PFSK-1 (cell line): ENCODE results near the gene C10orf53.

Experiments used
- FOXP2 ChIP-seq: optimal IDR thresholded peaks from 2 replicates; pipeline ENCODE3; 2011; ENCODE audit warnings: borderline replicate concordance, control low read depth, inconsistent platforms; ENCODE audit not compliant: insufficient read depth; ENCODE audit errors: extremely low read length, extremely low read depth
- POLR2AphosphoS5 ChIP-seq: IDR thresholded peaks from 2 replicates; pipeline ENCODE4 v1.6.1; 2012; ENCODE audit warnings: low read depth, mild to moderate bottlenecking, control low read depth, low read length, moderate library complexity
- REST ChIP-seq, 2 experiments: IDR thresholded peaks; 2 replicates each; pipeline versions ENCODE4 v1.6.1 to v1.8.0; 2011 to 2012; ENCODE audit warnings: low read depth in 2 of 2, low read length in 2 of 2, control low read depth in 1 of 2, inconsistent platforms in 1 of 2, mild to moderate bottlenecking in 1 of 2, moderate library complexity in 1 of 2; ENCODE audit not compliant: insufficient read depth in 1 of 2
- SIN3A ChIP-seq: IDR thresholded peaks from 2 replicates; pipeline ENCODE4 v1.6.1; 2012; ENCODE audit warnings: mild to moderate bottlenecking, low read length, moderate library complexity, borderline replicate concordance; ENCODE audit not compliant: insufficient read depth
- TAF1 ChIP-seq: IDR thresholded peaks from 2 replicates; pipeline ENCODE4 v1.6.1; 2012; ENCODE audit warnings: low read length, control low read depth, borderline replicate concordance; ENCODE audit not compliant: insufficient read depth

C10orf53 gene

GRCh38 chr10:49682879-49683278, 3.4 kb downstream of the C10orf53 start:
- TF ChIP-seq REST (IDR thresholded peaks at IDR 0.05; ENCODE audit: insufficient read depth in 1 of 2, low read depth in 2 of 2, low read length in 2 of 2) = no peak
- no peak for TF ChIP-seq TAF1
- TF ChIP-seq POLR2AphosphoS5 = no peak
- TF ChIP-seq FOXP2 = no peak
- no peak for TF ChIP-seq SIN3A

DNA sequence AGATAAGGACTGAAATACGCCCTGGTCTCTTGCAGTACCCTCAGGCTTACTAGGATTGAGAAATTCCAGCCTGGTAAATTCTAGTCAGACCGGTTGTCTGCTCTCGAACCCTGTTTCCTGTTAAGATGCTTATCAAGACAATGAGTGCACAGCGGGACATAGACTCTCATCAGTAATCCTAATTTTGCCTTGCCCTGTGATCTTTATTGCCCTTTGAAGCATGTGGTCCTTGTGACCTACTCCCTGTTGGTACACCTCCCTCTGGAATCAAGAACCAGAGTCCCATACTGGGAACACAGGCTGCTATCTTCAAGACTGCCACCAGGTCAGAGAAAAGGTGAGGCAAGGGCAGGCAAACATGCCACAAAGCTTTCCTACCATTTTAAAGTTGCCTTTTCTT, 7.2 kb downstream of the C10orf53 start:
- TF ChIP-seq POLR2AphosphoS5 = no peak
- TF ChIP-seq TAF1 = no peak
- TF ChIP-seq FOXP2 = no peak
- TF ChIP-seq SIN3A = no peak
- TF ChIP-seq REST (IDR thresholded peaks at IDR 0.05; ENCODE audit: insufficient read depth in 1 of 2, low read depth in 2 of 2, low read length in 2 of 2) = no peak

GRCh38 chr10:49688261-49688846, 8.9 kb downstream of the C10orf53 start:
- TF ChIP-seq REST (IDR thresholded peaks at IDR 0.05; ENCODE audit: insufficient read depth in 1 of 2, low read depth in 2 of 2, low read length in 2 of 2) (no peak), FOXP2 (no peak), POLR2AphosphoS5 (no peak), SIN3A (no peak), TAF1 (no peak)

DNA sequence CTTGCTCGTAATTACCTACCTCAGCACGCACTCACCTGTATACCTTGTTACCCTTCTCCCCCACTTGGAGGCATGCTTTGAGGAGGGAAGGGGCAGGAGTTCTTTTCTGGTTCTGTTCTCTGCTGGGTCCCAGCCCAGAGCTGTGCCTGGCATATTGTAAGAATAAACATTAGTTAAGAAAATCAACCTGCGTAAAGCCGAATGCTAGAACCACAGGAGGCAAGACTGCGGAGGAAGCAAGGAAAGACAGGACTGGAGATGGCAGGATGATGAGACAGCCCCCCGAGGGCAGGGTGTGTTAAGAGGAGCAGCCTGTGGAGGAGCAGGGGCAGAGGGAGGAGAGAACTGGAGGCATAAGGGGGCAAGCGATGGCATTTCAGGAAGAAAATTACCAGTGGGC, 9.5 kb downstream of the C10orf53 start:
- TF ChIP-seq POLR2AphosphoS5 = no peak
- TF ChIP-seq SIN3A = no peak

DNA sequence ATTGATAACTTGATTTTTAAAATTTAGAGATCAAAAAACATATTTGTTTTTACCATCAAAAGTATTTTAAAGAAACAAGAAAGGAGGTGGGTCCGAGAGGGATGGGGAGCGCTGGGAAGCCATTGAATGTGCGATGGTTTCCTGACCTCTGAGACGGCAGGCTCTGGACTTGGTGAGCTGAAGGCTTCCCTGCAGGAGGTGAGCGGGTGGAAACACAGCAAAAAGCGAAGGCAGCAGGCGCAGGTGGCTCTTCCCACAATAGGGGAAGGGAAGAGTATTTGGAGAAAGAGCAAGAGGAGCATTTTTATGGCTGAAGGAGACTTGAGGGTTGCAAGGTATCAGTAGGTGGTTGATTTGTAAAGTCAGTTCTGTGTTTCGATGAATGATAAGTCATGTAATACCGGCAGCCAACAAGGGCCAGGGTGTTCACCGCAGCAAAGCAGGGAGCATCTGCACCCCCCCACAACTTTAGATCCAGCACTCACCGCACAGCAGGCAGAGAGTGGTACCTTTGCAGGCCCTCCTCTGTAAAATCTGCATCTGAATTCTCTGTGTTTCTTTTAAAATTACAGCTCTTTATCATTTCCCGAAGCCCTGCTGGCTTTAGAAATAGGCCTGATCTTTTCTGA, 10.5 kb downstream of the C10orf53 start:
- no peak for TF ChIP-seq SIN3A

GRCh38 chr10:49690698-49691356, 11.4 kb downstream of the C10orf53 start:
- TF ChIP-seq REST (IDR thresholded peaks at IDR 0.05; ENCODE audit: insufficient read depth in 1 of 2, low read depth in 2 of 2, low read length in 2 of 2) (no peak), TAF1 (no peak), SIN3A (no peak), POLR2AphosphoS5 (no peak), FOXP2 (peak; percentile 70)
